Adrenal gland (tissue), 12 donors: ENCODE results near the gene HBQ1. TPM values are rescaled to one million over a fixed set of nuclear protein-coding genes. Genes with fewer than 3 reads are reported as not detected.
A peak's percentile ranks its signal among the peaks of the same experiment; 100 is the strongest.

ENCODE experiments used
- DNase-seq, 7 donors: peaks; one replicate each; pipeline ENCODE4 v3.0.0-alpha.2; 2019 to 2020
- H3K27ac ChIP-seq, 5 donors: fragments of 200-600 bp; sonication (generic) in 4 of 5; 1 replicate in 3 of 5; 2 replicates in 2 of 5; pipeline versions ENCODE4 v1.5.1 to v1.8.0; 2016 to 2020; ENCODE audit warnings: mild to moderate bottlenecking in 1 of 5
- H3K27me3 ChIP-seq: fragments of 200-600 bp; 2 replicates; pipeline ENCODE4 v1.8.0; 2021
- H3K36me3 ChIP-seq, 2 donors: fragments of 200-600 bp; replicated peaks in 1 of 2; 1 replicate in 1 of 2; 2 replicates in 1 of 2; pipeline versions ENCODE4 v1.5.1 to v1.8.0; 2018 to 2022
- H3K4me1 ChIP-seq, 2 donors: fragments of 200-600 bp; replicated peaks in 1 of 2; 1 replicate in 1 of 2; 2 replicates in 1 of 2; pipeline versions ENCODE4 v1.5.1 to v1.8.0; 2018 to 2021
- H3K4me3 ChIP-seq, 4 donors: fragments of 200-600 bp; sonication (generic) in 3 of 4; one replicate each; pipeline ENCODE4 v1.5.1; 2016 to 2018
- H3K9me3 ChIP-seq, 3 donors: fragments of 200-600 bp; sonication (generic) in 1 of 3; replicated peaks in 1 of 3; 1 replicate in 2 of 3; 2 replicates in 1 of 3; pipeline versions ENCODE4 v1.5.1 to v1.8.0; 2016 to 2021
- CTCF ChIP-seq, 6 experiments: fragments of 450-650 bp in 4 of 6; fragments of 200-600 bp in 2 of 6; sonication (generic) in 1 of 6; IDR thresholded peaks; 1 replicate in 5 of 6; 2 replicates in 1 of 6; pipeline versions ENCODE4 v1.5.1 to v1.8.0; 2016 to 2021; ENCODE audit warnings: antibody characterized with exemption in 6 of 6, mild to moderate bottlenecking in 2 of 6, moderate library complexity in 1 of 6
- POLR2A ChIP-seq, 2 donors: fragments of 450-650 bp; IDR thresholded peaks; one replicate each; pipeline ENCODE4 v1.6.1; 2017; ENCODE audit warnings: antibody characterized with exemption in 2 of 2, mild to moderate bottlenecking in 2 of 2, moderate library complexity in 1 of 2
- WGBS, 4 donors: extraction: QIAGEN DNeasy Blood & Tissue Kit in 2 of 4; methylation state at CpG; one replicate each; pipeline versions ENCODE4 v1.1.5 to v1.1.7; 2013 to 2017; 5-methylcytosine and 5-hydroxymethylcytosine counted together
- intact Hi-C, 2 donors: fragments of 100-400 bp; cut with DNase I; formaldehyde crosslinking; loops; one replicate each; pipeline versions ENCODE4 v1.14.1 to v1.15.0; 2022 to 2023
- polyA plus RNA-seq, 3 donors: library from polyadenylated mRNA; stranded (reverse); fragments of 200-250 nt in 2 of 3; fragments of 350-450 nt in 1 of 3; fragmentation: Illumina TruSeq in 1 of 3; extraction: RNeasy Lipid Tissue Mini Kit (QIAGEN cat#74804) in 1 of 3; gene quantifications; one replicate each; pipeline ENCODE4 v1.2.3, GENCODE V29; 2013 to 2014
- total RNA-seq, 9 donors: library from RNA; depleted of rRNA in 4 of 9; stranded (reverse); fragments of >200 nt in 4 of 9; fragments of 120-200 nt in 1 of 9; fragmentation: NEBNext Ultra II Directional in 1 of 9; extraction: Animal tissue kit (Norgen Biotek cat#: 25700) in 1 of 9; gene quantifications; one replicate each; pipeline versions ENCODE4 v1.1.0 to v1.2.4, GENCODE V29; 2013 to 2023
- donor health status: healthy with polysubstance abuse.
- donor health status: Bipolar disorder and iron deficiency.
- donor health status: DM: yes; HTN: yes; CAD: no.
- donor health status: DM: no; HTN: no; CAD: no.
- donor health status: DM: no; HTN: no; CAD: no.
- donor health status: DM: yes; HTN: yes; CAD: no.

HBQ1 gene
- total and polyA plus RNA-seq, 12 donors: 0.44 to 6.0 (median 1.9) TPM; not detected in 9

GRCh38 chr16:180681-181564 lies 664 bp downstream of the HBQ1 start:
- TF ChIP-seq CTCF (IDR thresholded peaks at IDR 0.05) (no peak), POLR2A (IDR thresholded peaks at IDR 0.05) (peak in 1 of 2 donors; percentile 7)
- Histone ChIP-seq H3K36me3 (no peaks in the 10 kb centered on the region), H3K27me3 (peaks cover 41% of the 10 kb centered on the region), H3K4me1 (peaks cover 5 to 17% of the 10 kb centered on the region in 2 donors), H3K9me3 (no peaks in the 10 kb centered on the region), H3K27ac (no peak overlapping the region), H3K4me3 (peak overlapping the region in 1 of 4 donors; percentile 33)
- peak in 6 of 7 donors; percentile 22 to 78 (median 65) for DNase-seq
- intact Hi-C loops: loop anchor here in 1 of 2 donors (5.0 kb wide), 1 partner anchor 74 kb away; no protein-coding TSS in a partner anchor
- WGBS, 4 donors: 1 to 3% (median 2%) methylated on average over 13 to 89 of the region's 89 CpGs

DNA sequence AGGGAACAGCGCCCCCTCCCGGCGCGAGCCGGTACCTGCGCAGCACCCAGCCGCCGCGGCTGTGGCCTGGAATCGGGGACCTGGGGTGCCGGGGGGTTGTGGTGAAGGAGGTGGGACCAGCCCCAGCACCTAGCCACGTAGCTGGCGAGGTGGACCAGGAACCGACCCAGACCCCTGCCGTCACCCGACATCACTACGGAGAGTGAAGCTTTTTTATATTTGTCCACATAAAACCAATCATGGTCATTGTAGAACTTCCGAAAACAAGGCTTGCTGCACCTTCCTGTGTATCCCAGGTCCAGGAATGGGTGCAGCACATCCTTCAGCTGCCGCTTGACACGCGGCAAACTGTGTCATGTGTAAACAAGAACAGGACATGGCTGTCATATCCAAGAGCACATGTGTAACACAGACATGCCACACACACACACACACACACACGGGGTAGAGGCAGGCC lies 1.3 kb downstream of the HBQ1 start:
- WGBS, 4 donors: 7 to 24% (median 8%) methylated on average over 4 to 22 of the region's 22 CpGs; no CpG with 5 or more reads in 1 of the 4 donors
- TF ChIP-seq CTCF (IDR thresholded peaks at IDR 0.05): peak; percentile 81 to 96 (median 90)
- no peak for TF ChIP-seq POLR2A (IDR thresholded peaks at IDR 0.05)
- Histone ChIP-seq H3K9me3 (no peaks in the 10 kb centered on the region), H3K36me3 (no peaks in the 10 kb centered on the region), H3K4me3 (no peak overlapping the region), H3K27me3 (peaks cover 41% of the 10 kb centered on the region), H3K27ac (no peak overlapping the region), H3K4me1 (peaks cover 5 to 17% of the 10 kb centered on the region in 2 donors)
- intact Hi-C loops: loop anchor here in 1 of 2 donors (5.0 kb wide), 1 partner anchor 74 kb away; no protein-coding TSS in a partner anchor
- DNase-seq: peak in 3 of 7 donors; percentile 78 to 85 (median 80)

DNA sequence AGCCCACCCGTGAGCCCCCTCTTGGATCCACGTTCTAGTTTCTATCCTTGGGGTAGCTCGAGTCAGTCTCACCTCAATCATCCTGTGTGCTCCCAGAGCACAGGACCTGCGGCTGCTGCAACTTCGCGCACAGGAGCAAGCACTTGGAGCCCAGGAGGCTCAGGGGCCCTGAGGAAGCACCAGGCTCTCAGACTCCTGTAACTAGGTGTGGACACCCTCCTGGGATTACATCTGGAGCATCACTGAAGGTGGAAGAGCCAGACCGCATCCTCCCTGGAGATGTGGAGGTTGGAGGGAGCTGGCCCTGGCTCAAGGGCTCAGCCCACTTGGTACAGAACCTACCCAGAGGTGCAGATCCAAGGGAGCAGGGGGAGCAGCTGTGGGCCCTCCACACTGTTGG lies 2.7 kb downstream of the HBQ1 start:
- 64 to 75% (median 70%) methylated on average over 6 to 7 of the region's 7 CpGs for WGBS, 4 donors
- Histone ChIP-seq H3K9me3 (no peaks in the 10 kb centered on the region), H3K27ac (no peak overlapping the region), H3K4me3 (no peak overlapping the region), H3K36me3 (peaks cover 0 to 9% of the 10 kb centered on the region in 2 donors), H3K4me1 (peaks cover 5 to 17% of the 10 kb centered on the region in 2 donors), H3K27me3 (peaks cover 30% of the 10 kb centered on the region)
- intact Hi-C loops: loop anchor here in 1 of 2 donors (5.0 kb wide), 1 partner anchor 76 kb away; no protein-coding TSS in a partner anchor
- DNase-seq: no peak
- no peak for TF ChIP-seq CTCF (IDR thresholded peaks at IDR 0.05)
- no peak for TF ChIP-seq POLR2A (IDR thresholded peaks at IDR 0.05)

- H3K27ac ChIP-seq: no peak overlapping the region
- TF ChIP-seq POLR2A (IDR thresholded peaks at IDR 0.05): no peak
- TF ChIP-seq CTCF (IDR thresholded peaks at IDR 0.05): no peak
- H3K27me3 ChIP-seq: peaks cover 8% of the 10 kb centered on the region
- peaks cover 5 to 13% of the 10 kb centered on the region in 2 donors for H3K4me1 ChIP-seq
- WGBS, 4 donors: 75 to 91% (median 87%) methylated on average over 12 to 13 of the region's 13 CpGs
- intact Hi-C loops: loop anchor here in 1 of 2 donors (5.0 kb wide), 1 partner anchor 78 kb away; no protein-coding TSS in a partner anchor
- peaks cover 0 to 31% of the 10 kb centered on the region in 2 donors for H3K36me3 ChIP-seq
- H3K4me3 ChIP-seq: no peak overlapping the region
- no peak for DNase-seq
- no peaks in the 10 kb centered on the region for H3K9me3 ChIP-seq
These were observed 5.0 kb downstream of the HBQ1 start for GRCh38 chr16:185213-185612.
